SU-DHL-6 (cell line): ENCODE measurements around the gene VWA3A.

Experiments
- H2AFZ ChIP-seq: fragments of 200-600 bp; sonication (generic); 2 replicates; pipeline ENCODE4 v1.6.1; 2014; ENCODE audit warnings: low read depth, mild to moderate bottlenecking, moderate library complexity, mixed read lengths, antibody characterized with exemption, low read length; ENCODE audit not compliant: severe bottlenecking
- H3F3A ChIP-seq: fragments of 200-600 bp; shearing (Covaris generic); 2 replicates; pipeline ENCODE4 v1.6.0; 2016; ENCODE audit warnings: antibody characterized with exemption, mild to moderate bottlenecking; ENCODE audit not compliant: insufficient read depth
- H3K27ac ChIP-seq: fragments of 200-600 bp; sonication (generic); 2 replicates; pipeline ENCODE4 v1.5.1; 2016; ENCODE audit warnings: low read depth, mild to moderate bottlenecking, low read length, moderate library complexity, mixed read lengths
- H3K27me3 ChIP-seq: fragments of 200-600 bp; sonication (generic), shearing (Covaris generic); 2 replicates; pipeline ENCODE4 v1.6.0; 2014; ENCODE audit warnings: mild to moderate bottlenecking, low read length
- H3K36me3 ChIP-seq: fragments of 200-600 bp; sonication (generic); 2 replicates; pipeline ENCODE4 v1.6.1; 2014; ENCODE audit warnings: mild to moderate bottlenecking, low read length, mixed read lengths
- H3K4me2 ChIP-seq: fragments of 300-600, 200-600 bp; shearing (Covaris generic), sonication (generic); 2 replicates; pipeline ENCODE4 v1.6.0; 2014; ENCODE audit warnings: low read length, low read depth, mild to moderate bottlenecking; ENCODE audit not compliant: poor library complexity, severe bottlenecking
- H3K4me3 ChIP-seq: fragments of 200-600 bp; sonication (generic); 2 replicates; pipeline ENCODE4 v1.5.1; 2014; ENCODE audit warnings: antibody characterized with exemption, low read length, mild to moderate bottlenecking, mixed read lengths; ENCODE audit not compliant: insufficient read depth, poor library complexity, severe bottlenecking
- H3K79me2 ChIP-seq: fragments of 200-600 bp; sonication (generic); 2 replicates; pipeline ENCODE4 v1.6.1; 2014; ENCODE audit warnings: mild to moderate bottlenecking, low read length, moderate library complexity; ENCODE audit not compliant: insufficient read depth
- H3K9ac ChIP-seq: fragments of 200-600 bp; sonication (generic); 2 replicates; pipeline ENCODE4 v1.7.0; 2014; ENCODE audit warnings: mild to moderate bottlenecking, low read length
- H3K9me2 ChIP-seq: fragments of 200-600 bp; sonication (generic); replicated peaks from 2 replicates; pipeline ENCODE4 v1.6.1; 2014; ENCODE audit warnings: low read length; ENCODE audit not compliant: insufficient read depth
- H3K9me3 ChIP-seq: fragments of 200-600 bp; sonication (generic); 2 replicates; pipeline ENCODE4 v1.6.1; 2014; ENCODE audit warnings: low read length, mixed read lengths; ENCODE audit not compliant: insufficient read depth
- H4K20me1 ChIP-seq: fragments of 200-600 bp; sonication (generic); 2 replicates; pipeline ENCODE4 v1.6.1; 2014; ENCODE audit warnings: low read depth, mild to moderate bottlenecking, antibody characterized with exemption, low read length, moderate library complexity, mixed read lengths
- EZH2phosphoT487 ChIP-seq: fragments of 200-600 bp; sonication (generic), shearing (Covaris generic); conservative IDR thresholded peaks from 2 replicates; pipeline ENCODE4 v1.6.1; 2018; ENCODE audit warnings: mild to moderate bottlenecking, antibody characterized with exemption, low read length, moderate library complexity, mixed read lengths
- TF ChIP-seq, protein P1 (sequence below): fragments of 200-600 bp; sonication (generic); IDR thresholded peaks from one replicate; pipeline ENCODE4 v1.5.1; 2017; ENCODE audit warnings: antibody characterized with exemption, mild to moderate bottlenecking, low read length, moderate library complexity; ENCODE audit not compliant: insufficient read depth, poor library complexity, severe bottlenecking

VWA3A gene

GRCh38 chr16:22205577-22206012 lies 113.3 kb downstream of the VWA3A start:
- H3K9ac ChIP-seq: peak overlapping the region; percentile 79
- no peaks in the 10 kb centered on the region for H3K9me3 ChIP-seq
- no peaks in the 10 kb centered on the region for H4K20me1 ChIP-seq
- H2AFZ ChIP-seq: peak overlapping the region; percentile 98
- no peaks in the 10 kb centered on the region for H3K9me2 ChIP-seq
- no peaks in the 10 kb centered on the region for H3K36me3 ChIP-seq
- H3K27ac ChIP-seq: 0 out of 2 replicates have a peak overlapping the region, but pooled peaks have one; percentile 3
- no peaks in the 10 kb centered on the region for H3K27me3 ChIP-seq
- H3K4me2 ChIP-seq: peak overlapping the region; percentile 81
- TF ChIP-seq, protein P1, sequence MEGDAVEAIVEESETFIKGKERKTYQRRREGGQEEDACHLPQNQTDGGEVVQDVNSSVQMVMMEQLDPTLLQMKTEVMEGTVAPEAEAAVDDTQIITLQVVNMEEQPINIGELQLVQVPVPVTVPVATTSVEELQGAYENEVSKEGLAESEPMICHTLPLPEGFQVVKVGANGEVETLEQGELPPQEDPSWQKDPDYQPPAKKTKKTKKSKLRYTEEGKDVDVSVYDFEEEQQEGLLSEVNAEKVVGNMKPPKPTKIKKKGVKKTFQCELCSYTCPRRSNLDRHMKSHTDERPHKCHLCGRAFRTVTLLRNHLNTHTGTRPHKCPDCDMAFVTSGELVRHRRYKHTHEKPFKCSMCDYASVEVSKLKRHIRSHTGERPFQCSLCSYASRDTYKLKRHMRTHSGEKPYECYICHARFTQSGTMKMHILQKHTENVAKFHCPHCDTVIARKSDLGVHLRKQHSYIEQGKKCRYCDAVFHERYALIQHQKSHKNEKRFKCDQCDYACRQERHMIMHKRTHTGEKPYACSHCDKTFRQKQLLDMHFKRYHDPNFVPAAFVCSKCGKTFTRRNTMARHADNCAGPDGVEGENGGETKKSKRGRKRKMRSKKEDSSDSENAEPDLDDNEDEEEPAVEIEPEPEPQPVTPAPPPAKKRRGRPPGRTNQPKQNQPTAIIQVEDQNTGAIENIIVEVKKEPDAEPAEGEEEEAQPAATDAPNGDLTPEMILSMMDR: no peak
- TF ChIP-seq EZH2phosphoT487: no peak
- H3F3A ChIP-seq: peaks cover 20% of the 10 kb centered on the region
- H3K4me3 ChIP-seq: peak overlapping the region; percentile 40
- H3K79me2 ChIP-seq: peaks cover 38% of the 10 kb centered on the region

DNA sequence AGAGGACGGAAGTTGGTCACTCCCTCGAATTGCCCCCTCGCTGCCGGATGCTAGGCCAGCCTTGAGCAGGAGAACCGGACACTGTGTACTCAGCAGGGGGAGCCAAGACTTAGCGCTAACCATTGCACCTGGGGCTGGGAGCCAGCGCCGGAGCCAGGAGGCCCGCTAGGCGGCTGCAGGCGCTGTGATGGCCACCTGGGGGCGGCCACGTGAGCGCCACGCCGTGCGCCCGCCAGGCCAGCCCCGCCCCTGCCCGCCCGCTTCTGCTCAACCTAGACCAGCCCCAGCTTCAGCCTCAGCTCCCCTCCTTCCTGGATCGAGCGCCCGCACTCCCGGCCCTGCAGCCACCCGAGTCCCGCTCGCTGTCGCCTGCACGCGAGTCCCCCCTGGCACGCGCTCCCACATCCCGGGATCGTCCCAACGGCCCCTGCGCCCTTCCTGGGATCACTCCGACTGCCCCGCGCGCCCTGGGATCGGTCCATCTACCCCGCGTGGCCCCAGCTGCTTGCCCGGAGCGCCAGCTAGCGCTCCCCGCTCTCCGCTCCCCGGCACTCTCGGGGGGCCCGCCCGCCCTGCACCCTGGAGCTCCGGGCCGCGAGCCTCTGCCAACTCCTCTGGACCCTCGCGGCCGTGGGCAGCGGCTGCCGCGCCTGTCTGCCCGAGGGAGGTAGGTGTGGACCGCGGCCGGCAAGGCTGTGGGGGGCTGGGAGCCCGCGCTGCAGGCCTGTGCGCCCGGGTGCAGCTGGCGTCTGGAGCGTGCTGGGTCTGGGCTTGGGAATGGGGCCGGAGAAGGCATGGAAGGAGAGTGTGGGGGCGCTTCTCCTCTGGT lies 113.9 kb downstream of the VWA3A start, which contains the start of gene EEF2K:
Gene EEF2K (plus strand): TSS at position 266 of the 829 bp plus-strand sequence. CDS start 19,452 bp downstream, outside the sequence.
- peak within 1 kb of the TSS; percentile 74 for H3K4me3 ChIP-seq
- H3K4me2 ChIP-seq: peak within 1 kb of the TSS; percentile 81
- H3K27ac ChIP-seq: peak within 1 kb of the TSS; percentile 40
- peaks cover 44% of the 10 kb centered on the region for H3K79me2 ChIP-seq
- H3K9ac ChIP-seq: peak within 1 kb of the TSS; percentile 79
- H3K9me2 ChIP-seq: no peaks in the 10 kb centered on the region
- H3K9me3 ChIP-seq: no peaks in the 10 kb centered on the region
- H3K27me3 ChIP-seq: no peaks in the 10 kb centered on the region
- no peaks in the 10 kb centered on the region for H4K20me1 ChIP-seq
- H2AFZ ChIP-seq: peak within 1 kb of the TSS; percentile 98
- peaks cover 20% of the 10 kb centered on the region for H3F3A ChIP-seq
- H3K36me3 ChIP-seq: no peaks in the 10 kb centered on the region
- TF ChIP-seq, protein P1: peak; percentile 60
- TF ChIP-seq EZH2phosphoT487: no peak
